MM.1S (cell line): ENCODE data around the gene C1orf21.

ENCODE experiments used
- DNase-seq: peaks from one replicate; pipeline ENCODE4 v3.0.0-alpha.2; 2015
- H2AFZ ChIP-seq: fragments of 300-600 bp; sonication (generic); 2 replicates; pipeline ENCODE4 v1.6.0; 2016; ENCODE audit warnings: antibody characterized with exemption, low read length
- H3F3A ChIP-seq: fragments of 300-600 bp; sonication (generic); 2 replicates; pipeline ENCODE4 v1.6.1; 2016; ENCODE audit warnings: mild to moderate bottlenecking, antibody characterized with exemption, low read length, moderate library complexity, mixed read lengths; ENCODE audit not compliant: insufficient read depth
- H3K27ac ChIP-seq: fragments of 300-600 bp; sonication (generic); 2 replicates; pipeline ENCODE4 v1.5.1; 2016; ENCODE audit warnings: mild to moderate bottlenecking, low read length
- H3K27me3 ChIP-seq: fragments of 300-600 bp; sonication (generic); replicated peaks from 2 replicates; pipeline ENCODE4 v1.6.0; 2016; ENCODE audit warnings: low read length; ENCODE audit not compliant: insufficient read depth
- H3K36me3 ChIP-seq: fragments of 300-600 bp; sonication (generic); replicated peaks from 2 replicates; pipeline ENCODE4 v1.6.1; 2016; ENCODE audit warnings: mild to moderate bottlenecking, low read length, mixed read lengths; ENCODE audit not compliant: insufficient read depth
- H3K4me1 ChIP-seq: fragments of 300-600 bp; sonication (generic); 2 replicates; pipeline ENCODE4 v1.6.1; 2016; ENCODE audit warnings: low read length, mixed read lengths
- H3K4me2 ChIP-seq: fragments of 300-600 bp; sonication (generic); 2 replicates; pipeline ENCODE4 v1.6.0; 2016; ENCODE audit warnings: low read depth, low read length
- H3K4me3 ChIP-seq: fragments of 300-600 bp; sonication (generic); 2 replicates; pipeline ENCODE4 v1.5.1; 2016; ENCODE audit warnings: low read length, mixed read lengths
- H3K79me2 ChIP-seq: fragments of 300-600 bp; sonication (generic); 2 replicates; pipeline ENCODE4 v1.6.1; 2016; ENCODE audit warnings: mixed run types, low read length, mixed read lengths
- H3K9ac ChIP-seq: fragments of 300-600 bp; sonication (generic); 2 replicates; pipeline ENCODE4 v1.6.1; 2016; ENCODE audit warnings: low read length, mixed read lengths
- H3K9me2 ChIP-seq: fragments of 300-600 bp; sonication (generic); replicated peaks from 2 replicates; pipeline ENCODE4 v1.6.1; 2016; ENCODE audit warnings: mild to moderate bottlenecking, low read length, mixed read lengths; ENCODE audit not compliant: insufficient read depth
- H3K9me3 ChIP-seq: fragments of 300-600 bp; sonication (generic); replicated peaks from 2 replicates; pipeline ENCODE4 v1.6.1; 2016; ENCODE audit warnings: mild to moderate bottlenecking, low read length, mixed read lengths; ENCODE audit not compliant: insufficient read depth
- H4K20me1 ChIP-seq: fragments of 300-600 bp; sonication (generic); 2 replicates; pipeline ENCODE4 v1.6.1; 2016; ENCODE audit warnings: mild to moderate bottlenecking, low read length, moderate library complexity, mixed read lengths; ENCODE audit not compliant: insufficient read depth
- CTCF ChIP-seq: fragments of 300-600 bp; sonication (generic); IDR thresholded peaks from 2 replicates; pipeline ENCODE4 v1.5.1; 2016; ENCODE audit warnings: antibody characterized with exemption, low read length, mixed read lengths
- EZH2 ChIP-seq: fragments of 300-600 bp; sonication (generic); optimal IDR thresholded peaks from 2 replicates; pipeline ENCODE3; 2017; ENCODE audit warnings: low read depth, mild to moderate bottlenecking, antibody characterized with exemption, low read length, mixed read lengths
- EZH2phosphoT487 ChIP-seq: fragments of 300-600 bp; sonication (generic); IDR thresholded peaks from 2 replicates; pipeline ENCODE4 v1.6.1; 2018; ENCODE audit warnings: antibody characterized with exemption, low read length

Gene C1orf21

GRCh38 chr1:184362876-184363275 lies 24.0 kb upstream of the C1orf21 start:
- Histone ChIP-seq H3K4me3 (no peak overlapping the region), H3K36me3 (no peaks in the 10 kb centered on the region), H3K27ac (no peak overlapping the region), H3K9ac (no peak overlapping the region), H3K9me2 (no peaks in the 10 kb centered on the region), H4K20me1 (no peaks in the 10 kb centered on the region), H3K27me3 (no peaks in the 10 kb centered on the region), H3K4me1 (peaks cover 18% of the 10 kb centered on the region; the same call in 1 of the 2 replicates), H3K79me2 (no peaks in the 10 kb centered on the region), H2AFZ (no peak overlapping the region), H3F3A (peaks cover 6% of the 10 kb centered on the region; the same call in 1 of the 2 replicates), H3K4me2 (no peak overlapping the region), H3K9me3 (no peaks in the 10 kb centered on the region)
- TF ChIP-seq CTCF (no peak), EZH2 (no peak), EZH2phosphoT487 (no peak)
- no peak for DNase-seq

GRCh38 chr1:184365699-184366098 lies 21.1 kb upstream of the C1orf21 start:
- Histone ChIP-seq H3K9ac (no peak overlapping the region), H3K4me1 (0 out of 2 replicates have a peak, but pooled peaks cover 6% of the 10 kb centered on the region), H3K9me2 (no peaks in the 10 kb centered on the region), H3K27ac (no peak overlapping the region), H3F3A (no peaks in the 10 kb centered on the region), H3K27me3 (no peaks in the 10 kb centered on the region), H2AFZ (no peak overlapping the region), H3K36me3 (no peaks in the 10 kb centered on the region), H3K9me3 (no peaks in the 10 kb centered on the region), H3K79me2 (no peaks in the 10 kb centered on the region), H4K20me1 (no peaks in the 10 kb centered on the region), H3K4me3 (no peak overlapping the region), H3K4me2 (no peak overlapping the region)
- TF ChIP-seq CTCF (no peak), EZH2 (no peak), EZH2phosphoT487 (no peak)
- no peak for DNase-seq

DNA sequence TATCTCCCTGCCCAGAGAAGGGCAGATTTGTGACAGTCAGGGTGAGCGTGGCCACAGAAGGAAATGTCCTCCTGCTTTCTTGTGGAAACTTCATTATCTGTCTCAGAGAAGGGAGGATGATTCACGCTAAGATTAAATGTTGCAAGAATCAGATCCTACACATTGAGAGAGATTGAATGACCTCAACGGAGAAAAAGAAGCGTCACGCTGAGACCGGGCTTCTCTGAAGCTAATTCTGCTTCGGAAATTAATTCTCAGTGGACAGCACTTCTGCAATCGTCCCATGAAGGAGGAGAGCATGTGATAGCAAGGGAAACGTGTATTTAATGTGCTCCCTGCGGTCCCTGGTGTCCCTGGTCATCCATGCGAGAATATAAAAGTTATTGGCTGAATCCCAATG lies 19.8 kb upstream of the C1orf21 start:
- H4K20me1 ChIP-seq, result no peaks in the 10 kb centered on the region
- TF ChIP-seq EZH2 (no peak), CTCF (no peak), EZH2phosphoT487 (no peak)
- H3K9me3 ChIP-seq, result no peaks in the 10 kb centered on the region
- H3K4me1 ChIP-seq, result 0 out of 2 replicates have a peak, but pooled peaks cover 6% of the 10 kb centered on the region
- no peaks in the 10 kb centered on the region for H3K27me3 ChIP-seq
- DNase-seq, result no peak
- no peaks in the 10 kb centered on the region for H3F3A ChIP-seq
- no peaks in the 10 kb centered on the region for H3K36me3 ChIP-seq
- H3K4me2 ChIP-seq, result no peak overlapping the region
- H3K27ac ChIP-seq, result no peak overlapping the region
- H3K9me2 ChIP-seq, result no peaks in the 10 kb centered on the region
- H3K79me2 ChIP-seq, result no peaks in the 10 kb centered on the region
- no peak overlapping the region for H2AFZ ChIP-seq
- H3K9ac ChIP-seq, result no peak overlapping the region
- no peak overlapping the region for H3K4me3 ChIP-seq
